ENCODE data around the gene NDUFV2.
"Not testable (repeated sequence)": the region's sequence is repeated elsewhere in the genome, so short reads cannot be mapped to it uniquely, and the experiment has no call there.

The NDUFV2 gene

GRCh38 chr18:9091066-9091476 lies 11.4 kb upstream of the NDUFV2 start:
- DNase-seq: no peak

GRCh38 chr18:9092665-9093064 lies 9.8 kb upstream of the NDUFV2 start:
- no peak for DNase-seq

- DNase-seq: not testable (repeated sequence)
These were observed 9.4 kb upstream of the NDUFV2 start for GRCh38 chr18:9093109-9093508.

GRCh38 chr18:9094307-9095226 lies 7.9 kb upstream of the NDUFV2 start:
- DNase-seq: no peak

- DNase-seq: no peak
These were observed 7.0 kb upstream of the NDUFV2 start for GRCh38 chr18:9095297-9096006.

GRCh38 chr18:9096007-9096371 lies 6.5 kb upstream of the NDUFV2 start:
- DNase-seq: no peak

GRCh38 chr18:9096685-9097084 lies 5.8 kb upstream of the NDUFV2 start:
- DNase-seq: no peak

GRCh38 chr18:9097349-9097748 lies 5.2 kb upstream of the NDUFV2 start:
- no peak for DNase-seq

- DNase-seq: no peak
These were observed 1.7 kb upstream of the NDUFV2 start for GRCh38 chr18:9100796-9101195.

GRCh38 chr18:9101730-9102507 lies 580 bp upstream of the NDUFV2 start:
- DNase-seq: no peak

- no peak for DNase-seq
These were observed 926 bp downstream of the NDUFV2 start for GRCh38 chr18:9103376-9103873.

GRCh38 chr18:9104244-9104901 lies 1.9 kb downstream of the NDUFV2 start:
- DNase-seq: no peak

- no peak for DNase-seq
These were observed 2.9 kb downstream of the NDUFV2 start for GRCh38 chr18:9105420-9105819.

- no peak for DNase-seq
These were observed 3.6 kb downstream of the NDUFV2 start for GRCh38 chr18:9106094-9106493.

- DNase-seq: no peak
These were observed 4.5 kb downstream of the NDUFV2 start for GRCh38 chr18:9106800-9107584.

GRCh38 chr18:9108911-9109310 lies 6.4 kb downstream of the NDUFV2 start:
- DNase-seq: no peak

- no peak for DNase-seq
These were observed 7.0 kb downstream of the NDUFV2 start for GRCh38 chr18:9109523-9109922.

- no peak for DNase-seq
These were observed 11.1 kb downstream of the NDUFV2 start for GRCh38 chr18:9113468-9114149.

- DNase-seq: no peak
These were observed 13.5 kb downstream of the NDUFV2 start for GRCh38 chr18:9115984-9116383.

GRCh38 chr18:9117980-9118841 lies 15.7 kb downstream of the NDUFV2 start:
- no peak for DNase-seq

Measured in DMS79 (cell line).